Lung (tissue), 12 donors: ENCODE data around the gene FAM120A. TPM values are rescaled to one million over a fixed set of nuclear protein-coding genes. Genes with fewer than 3 reads are reported as not detected.

Source experiments
- ATAC-seq: fragments of 200-7000 bp; cut with Tn5 transposase; one replicate; pipeline ENCODE4 v1.9.1; 2020; ENCODE audit warnings: moderate number of reproducible peaks; ENCODE audit not compliant: insufficient read depth, low FRiP score
- DNase-seq, 3 donors: peaks; one replicate each; pipeline ENCODE4 v3.0.0-alpha.2; 2013 to 2017
- H3K27ac ChIP-seq, 2 donors: one replicate each; pipeline ENCODE4 v1.5.1; 2013; ENCODE audit warnings: mild to moderate bottlenecking in 2 of 2, moderate library complexity in 2 of 2, control low read depth in 1 of 2, inconsistent platforms in 1 of 2, low read depth in 1 of 2, low read length in 1 of 2
- H3K27me3 ChIP-seq, 3 donors: one replicate each; pipeline ENCODE4 v1.5.1; 2013; ENCODE audit warnings: low read length in 2 of 3; ENCODE audit not compliant: control insufficient read depth in 3 of 3, insufficient read depth in 3 of 3
- H3K36me3 ChIP-seq, 4 donors: one replicate each; pipeline ENCODE4 v1.5.1; 2013; ENCODE audit warnings: low read length in 4 of 4, mild to moderate bottlenecking in 1 of 4, moderate library complexity in 1 of 4; ENCODE audit not compliant: control insufficient read depth in 4 of 4, insufficient read depth in 4 of 4
- H3K4me1 ChIP-seq, 5 donors: one replicate each; pipeline ENCODE4 v1.5.1; 2013; ENCODE audit warnings: low read length in 5 of 5, mild to moderate bottlenecking in 2 of 5, moderate library complexity in 1 of 5; ENCODE audit not compliant: control insufficient read depth in 5 of 5, insufficient read depth in 5 of 5
- H3K4me3 ChIP-seq: one replicate; pipeline ENCODE4 v1.5.1; 2013; ENCODE audit warnings: mild to moderate bottlenecking, control low read depth, moderate library complexity
- H3K9ac ChIP-seq, 2 donors: one replicate each; pipeline ENCODE4 v1.5.1; 2013; ENCODE audit warnings: low read length in 2 of 2, control low read depth in 1 of 2; ENCODE audit not compliant: insufficient read depth in 1 of 2
- H3K9me3 ChIP-seq, 4 donors: one replicate each; pipeline ENCODE4 v1.5.1; 2013; ENCODE audit warnings: low read length in 3 of 4, mild to moderate bottlenecking in 1 of 4, moderate library complexity in 1 of 4; ENCODE audit not compliant: control insufficient read depth in 4 of 4, insufficient read depth in 3 of 4
- WGBS, 2 donors: extraction: QIAGEN DNeasy Blood & Tissue Kit; methylation state at CpG; one replicate each; pipeline ENCODE4 v1.1.7; 2013; 5-methylcytosine and 5-hydroxymethylcytosine counted together
- polyA plus RNA-seq, 2 donors: library from polyadenylated mRNA; stranded (reverse); fragments of 200-250 nt; gene quantifications; one replicate each; pipeline ENCODE4 v1.2.1, GENCODE V29; 2013
- total RNA-seq, 2 donors: library from RNA; depleted of rRNA in 1 of 2; stranded (reverse); fragments of >200 nt in 1 of 2; gene quantifications; one replicate each; pipeline ENCODE4 v1.2.1, GENCODE V29; 2014 to 2021
- TF ChIP-seq, protein P1 (sequence below): IDR thresholded peaks from 2 replicates; pipeline ENCODE4 v1.5.1; 2012; ENCODE audit warnings: mild to moderate bottlenecking; ENCODE audit errors: control extremely low read depth, extremely low read depth
- donor health status: control.
- donor health status: control.
- donor health status: Bipolar disorder and iron deficiency.
- donor health status: healthy.
- donor health status: DM: yes; HTN: yes; CAD: no.

The FAM120A gene
- total and polyA plus RNA-seq, 4 donors, result 44.9 to 134 (median 91.2) TPM

DNA sequence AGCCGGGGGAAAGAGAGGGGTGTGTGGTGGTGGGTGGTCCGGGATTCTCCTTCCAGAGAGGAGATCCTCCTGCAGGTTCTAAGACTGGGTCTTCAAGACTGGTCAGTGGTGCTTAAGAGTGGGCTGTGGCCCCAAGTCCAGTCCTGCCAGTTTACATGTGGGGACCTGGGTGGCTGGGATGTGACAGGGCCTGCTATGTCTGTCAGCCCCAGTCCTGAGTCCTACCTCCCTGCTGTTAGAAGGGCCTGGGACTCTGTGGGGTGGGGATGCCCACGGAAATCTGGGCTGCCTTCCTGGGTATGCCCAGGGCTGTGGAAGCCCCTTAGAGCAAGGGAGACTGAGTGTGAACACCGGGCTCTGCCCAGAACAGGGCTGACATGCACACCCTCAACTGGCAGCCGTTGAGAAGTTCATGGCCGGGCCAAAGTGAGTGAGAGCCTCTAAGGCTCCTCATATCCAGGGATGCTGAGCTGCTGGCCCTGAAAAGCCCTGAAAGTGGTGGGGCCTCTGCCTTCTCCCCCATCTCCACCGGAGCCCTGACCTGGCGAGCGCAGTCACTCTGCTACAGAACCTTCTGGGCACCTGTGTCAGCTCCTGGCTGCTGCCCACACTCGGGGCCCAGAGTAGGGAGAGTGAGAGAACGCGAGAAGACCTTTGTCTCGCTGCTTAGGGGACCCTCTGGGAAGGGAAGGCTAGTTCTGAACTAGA lies 126.6 kb downstream of the FAM120A start:
- WGBS, 2 donors, result 69 to 79% methylated on average over 13 of the region's 13 CpGs
- ATAC-seq (no peak), DNase-seq (peak in 1 of 3 donors; percentile 11)
- peak overlapping the region; percentile 21 to 75 for H3K27ac ChIP-seq
- TF ChIP-seq, protein P1, sequence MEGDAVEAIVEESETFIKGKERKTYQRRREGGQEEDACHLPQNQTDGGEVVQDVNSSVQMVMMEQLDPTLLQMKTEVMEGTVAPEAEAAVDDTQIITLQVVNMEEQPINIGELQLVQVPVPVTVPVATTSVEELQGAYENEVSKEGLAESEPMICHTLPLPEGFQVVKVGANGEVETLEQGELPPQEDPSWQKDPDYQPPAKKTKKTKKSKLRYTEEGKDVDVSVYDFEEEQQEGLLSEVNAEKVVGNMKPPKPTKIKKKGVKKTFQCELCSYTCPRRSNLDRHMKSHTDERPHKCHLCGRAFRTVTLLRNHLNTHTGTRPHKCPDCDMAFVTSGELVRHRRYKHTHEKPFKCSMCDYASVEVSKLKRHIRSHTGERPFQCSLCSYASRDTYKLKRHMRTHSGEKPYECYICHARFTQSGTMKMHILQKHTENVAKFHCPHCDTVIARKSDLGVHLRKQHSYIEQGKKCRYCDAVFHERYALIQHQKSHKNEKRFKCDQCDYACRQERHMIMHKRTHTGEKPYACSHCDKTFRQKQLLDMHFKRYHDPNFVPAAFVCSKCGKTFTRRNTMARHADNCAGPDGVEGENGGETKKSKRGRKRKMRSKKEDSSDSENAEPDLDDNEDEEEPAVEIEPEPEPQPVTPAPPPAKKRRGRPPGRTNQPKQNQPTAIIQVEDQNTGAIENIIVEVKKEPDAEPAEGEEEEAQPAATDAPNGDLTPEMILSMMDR, result no peak
- H3K4me1 ChIP-seq, result peaks cover 3 to 48% (median 40%) of the 10 kb centered on the region in 5 donors
- peak overlapping the region in 1 of 2 donors; percentile 49 for H3K9ac ChIP-seq
- no peaks in the 10 kb centered on the region for H3K36me3 ChIP-seq
- H3K27me3 ChIP-seq, result no peaks in the 10 kb centered on the region
- peak overlapping the region; percentile 88 for H3K4me3 ChIP-seq
- H3K9me3 ChIP-seq, result no peaks in the 10 kb centered on the region

DNA sequence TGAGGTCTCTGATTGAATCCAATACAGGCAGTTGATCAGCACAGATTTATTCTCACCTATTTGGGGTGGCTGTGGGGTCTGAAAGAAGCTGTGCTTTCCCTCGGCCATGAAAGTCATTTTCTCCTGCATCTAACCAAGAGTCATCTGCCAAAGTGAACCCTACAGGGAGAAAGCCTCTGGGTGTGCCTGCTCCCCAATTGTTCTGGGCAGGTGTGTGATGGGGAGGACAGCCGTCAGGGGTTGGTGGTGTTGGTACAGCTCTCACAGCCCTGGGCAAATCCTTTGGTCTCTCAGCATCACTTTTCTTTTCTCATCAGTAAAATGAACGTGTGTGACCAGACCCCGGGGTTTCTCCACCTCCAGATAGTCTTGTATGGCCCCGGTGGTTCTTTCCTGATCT lies 127.4 kb downstream of the FAM120A start:
- Histone ChIP-seq H3K36me3 (no peaks in the 10 kb centered on the region), H3K4me1 (peaks cover 3 to 48% (median 40%) of the 10 kb centered on the region in 5 donors), H3K27me3 (no peaks in the 10 kb centered on the region), H3K9ac (no peak overlapping the region), H3K4me3 (no peak overlapping the region), H3K9me3 (no peaks in the 10 kb centered on the region), H3K27ac (peak overlapping the region in 1 of 2 donors; percentile 75)
- ATAC-seq (no peak), DNase-seq (no peak)
- TF ChIP-seq, protein P1, result no peak
- 71 to 78% methylated on average over 5 of the region's 5 CpGs for WGBS, 2 donors

DNA sequence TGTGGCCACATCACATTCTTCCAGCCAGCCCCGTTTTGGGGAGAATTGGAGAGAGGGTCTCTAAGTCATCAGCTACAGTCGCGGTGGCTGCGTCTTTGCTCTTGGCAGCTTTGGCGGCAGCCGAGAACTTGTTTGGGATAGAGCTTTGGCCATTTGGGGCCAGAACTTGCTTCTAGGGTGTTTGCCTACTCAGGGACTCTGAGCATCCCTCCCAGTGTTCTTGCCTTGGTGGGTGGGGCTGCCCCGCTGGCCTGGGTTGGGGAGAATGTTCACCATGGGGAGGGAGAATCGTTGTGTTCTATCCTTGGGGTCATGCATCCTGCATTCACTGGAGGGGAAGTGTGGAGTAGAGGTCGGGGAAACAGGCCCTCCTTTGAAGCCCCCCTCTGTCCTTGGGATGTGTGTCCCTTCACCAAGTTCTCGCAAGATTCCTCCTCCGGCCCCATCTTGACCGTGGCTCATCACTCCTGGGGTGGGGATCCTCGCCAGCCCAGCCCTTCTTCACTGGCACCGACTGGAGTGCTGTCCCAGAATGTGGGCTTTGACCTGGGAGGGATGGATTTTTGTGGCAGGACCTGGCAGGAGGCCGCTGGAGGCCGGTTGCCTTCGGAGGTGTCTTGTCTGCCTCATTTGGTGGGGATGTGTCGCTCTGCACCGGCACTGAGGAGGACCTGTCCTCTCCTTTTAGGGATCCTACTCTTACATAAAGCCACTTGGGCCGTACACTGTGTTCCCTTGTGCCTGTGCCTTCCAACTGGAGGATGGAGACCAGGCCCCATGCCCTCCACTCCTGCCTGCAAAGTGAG lies 128.4 kb downstream of the FAM120A start:
- no peaks in the 10 kb centered on the region for H3K36me3 ChIP-seq
- H3K4me3 ChIP-seq, result no peak overlapping the region
- TF ChIP-seq, protein P1, result no peak
- H3K27ac ChIP-seq, result peak overlapping the region; percentile 37
- 86 to 91% methylated on average over 20 of the region's 20 CpGs for WGBS, 2 donors
- H3K27me3 ChIP-seq, result no peaks in the 10 kb centered on the region
- no peak overlapping the region for H3K9ac ChIP-seq
- H3K4me1 ChIP-seq, result peaks cover 3 to 44% (median 37%) of the 10 kb centered on the region in 5 donors
- no peak for ATAC-seq
- H3K9me3 ChIP-seq, result no peaks in the 10 kb centered on the region
- DNase-seq, result no peak
